Testis (tissue), 2 donors: Measurements from ENCODE around the gene OXNAD1.

Experiments
- CTCF ChIP-seq, 3 experiments: fragments of 450-650 bp in 2 of 3; fragments of 200-600 bp in 1 of 3; sonication (generic) in 1 of 3; IDR thresholded peaks; one replicate each; pipeline ENCODE4 v1.5.1; 2016 to 2019; ENCODE audit warnings: antibody characterized with exemption in 3 of 3, mild to moderate bottlenecking in 2 of 3, moderate library complexity in 1 of 3
- POLR2A ChIP-seq: fragments of 450-650 bp; IDR thresholded peaks from one replicate; pipeline ENCODE4 v1.6.1; 2017; ENCODE audit warnings: antibody characterized with exemption, mild to moderate bottlenecking, moderate library complexity

- TF ChIP-seq POLR2A, result no peak
- no peak for TF ChIP-seq CTCF (IDR thresholded peaks at IDR 0.05)
Observed at GRCh38 chr3:16224325-16224724, 40.7 kb upstream of the OXNAD1 start.
